ENCODE data around the gene CD44. TPM values are rescaled to one million over a fixed set of nuclear protein-coding genes. Genes with fewer than 3 reads are reported as not detected.

Gene CD44
- total RNA-seq, 1 donor from 2014 or later: 1,546 TPM

DNA sequence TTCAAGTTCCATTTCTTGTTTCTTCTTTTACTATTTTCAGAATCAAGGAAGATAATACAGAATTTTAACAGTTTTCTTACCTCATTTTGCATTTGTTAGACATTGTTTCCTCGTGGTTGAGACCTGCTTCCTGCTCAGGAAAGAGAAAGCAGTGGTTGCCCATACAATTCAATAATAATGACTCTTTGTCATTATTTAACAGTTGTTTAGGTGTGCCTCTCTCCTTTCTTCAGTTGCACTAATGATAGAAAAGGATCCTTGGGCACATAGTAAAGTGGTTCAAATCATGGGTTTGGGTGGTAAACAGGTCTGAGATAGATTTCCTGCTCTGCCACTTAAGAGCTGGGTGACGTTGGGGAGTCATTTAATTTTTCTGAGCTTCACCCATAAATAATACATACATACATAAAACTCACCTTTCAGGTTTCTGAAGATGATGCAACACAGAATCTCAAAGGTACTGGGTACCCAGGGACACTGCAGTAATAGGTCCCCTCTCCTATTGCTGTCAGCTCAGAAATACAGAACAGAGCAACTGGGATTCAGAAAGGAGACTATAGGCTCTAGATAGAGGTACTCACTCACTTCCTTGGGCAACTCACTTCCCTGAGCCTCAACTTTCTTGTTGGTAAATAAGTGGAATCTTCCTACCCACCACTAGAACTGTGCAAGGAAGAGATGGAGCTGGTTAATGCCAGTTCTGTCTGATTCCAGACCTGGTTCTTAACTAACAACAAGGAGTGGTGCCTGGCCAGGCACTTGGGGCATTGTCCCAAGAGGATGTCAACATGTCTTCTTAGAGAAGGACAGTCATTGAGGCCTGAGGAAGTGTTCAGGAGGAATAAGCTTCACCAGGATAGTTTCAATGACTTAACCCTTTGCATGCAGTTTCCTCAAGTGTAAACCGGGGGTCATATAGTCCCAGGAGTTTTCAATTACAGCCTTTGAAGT is 34.9 kb downstream of the CD44 start:
- H3K27me3 Mint-ChIP-seq: no peaks in the 10 kb centered on the region
- H3K9me3 Mint-ChIP-seq: no peaks in the 10 kb centered on the region
- DNase-seq: no peak
- peak overlapping the region; percentile 75 for H3K4me3 Mint-ChIP-seq
- TF ChIP-seq, protein P1, sequence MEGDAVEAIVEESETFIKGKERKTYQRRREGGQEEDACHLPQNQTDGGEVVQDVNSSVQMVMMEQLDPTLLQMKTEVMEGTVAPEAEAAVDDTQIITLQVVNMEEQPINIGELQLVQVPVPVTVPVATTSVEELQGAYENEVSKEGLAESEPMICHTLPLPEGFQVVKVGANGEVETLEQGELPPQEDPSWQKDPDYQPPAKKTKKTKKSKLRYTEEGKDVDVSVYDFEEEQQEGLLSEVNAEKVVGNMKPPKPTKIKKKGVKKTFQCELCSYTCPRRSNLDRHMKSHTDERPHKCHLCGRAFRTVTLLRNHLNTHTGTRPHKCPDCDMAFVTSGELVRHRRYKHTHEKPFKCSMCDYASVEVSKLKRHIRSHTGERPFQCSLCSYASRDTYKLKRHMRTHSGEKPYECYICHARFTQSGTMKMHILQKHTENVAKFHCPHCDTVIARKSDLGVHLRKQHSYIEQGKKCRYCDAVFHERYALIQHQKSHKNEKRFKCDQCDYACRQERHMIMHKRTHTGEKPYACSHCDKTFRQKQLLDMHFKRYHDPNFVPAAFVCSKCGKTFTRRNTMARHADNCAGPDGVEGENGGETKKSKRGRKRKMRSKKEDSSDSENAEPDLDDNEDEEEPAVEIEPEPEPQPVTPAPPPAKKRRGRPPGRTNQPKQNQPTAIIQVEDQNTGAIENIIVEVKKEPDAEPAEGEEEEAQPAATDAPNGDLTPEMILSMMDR (IDR thresholded peaks at IDR 0.05): no peak
- ATAC-seq (ENCODE audit: low read depth): no peak
- intact Hi-C loops (cut with micrococcal nuclease): loop anchor here (1.0 kb wide), 1 partner anchor 8 kb away; no protein-coding TSS in a partner anchor
- ChIA-PET CTCF (interaction anchor here (1.0 to 1.8 kb wide), 4 partner anchors 30 to 176 kb away, joined by 3 to 8 read pairs (median 3); no protein-coding TSS in a partner anchor), POLR2A (interaction anchor here (0.5 to 2.3 kb wide), 11 partner anchors 9 to 173 kb away, joined by 3 to 9 read pairs (median 5); partner anchors contain the start of gene CD44)
- peak overlapping the region; percentile 92 for H3K27ac Mint-ChIP-seq
- peaks cover 91% of the 10 kb centered on the region for H3K4me1 Mint-ChIP-seq
- H3K36me3 Mint-ChIP-seq (ENCODE audit: low read depth): peaks cover 85% of the 10 kb centered on the region

GRCh38 chr11:35174666-35175065 is 35.7 kb downstream of the CD44 start:
- no peaks in the 10 kb centered on the region for H3K27me3 Mint-ChIP-seq
- intact Hi-C loops (cut with micrococcal nuclease): no loop called here
- H3K4me3 Mint-ChIP-seq: peak overlapping the region; percentile 75
- peaks cover 85% of the 10 kb centered on the region for H3K36me3 Mint-ChIP-seq (ENCODE audit: low read depth)
- H3K27ac Mint-ChIP-seq: peak overlapping the region; percentile 92
- ATAC-seq (ENCODE audit: low read depth) (no peak), DNase-seq (no peak)
- H3K9me3 Mint-ChIP-seq: no peaks in the 10 kb centered on the region
- TF ChIP-seq, protein P1 (IDR thresholded peaks at IDR 0.05): no peak
- peaks cover 91% of the 10 kb centered on the region for H3K4me1 Mint-ChIP-seq
- ChIA-PET CTCF (interaction anchor here (1.0 kb wide), 1 partner anchor 177 kb away, joined by 3 read pairs; no protein-coding TSS in a partner anchor), POLR2A (interaction anchor here (1.1 to 2.3 kb wide), 4 partner anchors 8 to 162 kb away, joined by 3 to 9 read pairs (median 6); no protein-coding TSS in a partner anchor)

- H3K27me3 Mint-ChIP-seq: no peaks in the 10 kb centered on the region
- ATAC-seq (ENCODE audit: low read depth): no peak
- H3K27ac Mint-ChIP-seq: no peak overlapping the region
- H3K36me3 Mint-ChIP-seq (ENCODE audit: low read depth): peaks cover 83% of the 10 kb centered on the region
- DNase-seq: no peak
- ChIA-PET CTCF (interaction anchor here (1.0 kb wide), 1 partner anchor 180 kb away, joined by 3 read pairs; no protein-coding TSS in a partner anchor), POLR2A (interaction anchor here (0.6 to 0.7 kb wide), 2 partner anchors 10 to 163 kb away, joined by 3 to 4 read pairs; no protein-coding TSS in a partner anchor)
- H3K4me1 Mint-ChIP-seq: peaks cover 87% of the 10 kb centered on the region
- intact Hi-C loops (cut with micrococcal nuclease): no loop called here
- no peak overlapping the region for H3K4me3 Mint-ChIP-seq
- no peaks in the 10 kb centered on the region for H3K9me3 Mint-ChIP-seq
- TF ChIP-seq, protein P1 (IDR thresholded peaks at IDR 0.05): no peak
These were observed 38.4 kb downstream of the CD44 start for GRCh38 chr11:35177370-35177769.

- no peaks in the 10 kb centered on the region for H3K27me3 Mint-ChIP-seq
- intact Hi-C loops (cut with micrococcal nuclease): no loop called here
- H3K36me3 Mint-ChIP-seq (ENCODE audit: low read depth): peaks cover 84% of the 10 kb centered on the region
- peaks cover 87% of the 10 kb centered on the region for H3K4me1 Mint-ChIP-seq
- CTCF ChIA-PET: interaction anchor here (1.2 kb wide), 1 partner anchor 59 kb away, joined by 4 read pairs; no protein-coding TSS in a partner anchor
- no peak for DNase-seq
- H3K4me3 Mint-ChIP-seq: no peak overlapping the region
- H3K27ac Mint-ChIP-seq: peak overlapping the region; percentile 27
- POLR2A ChIA-PET: interaction anchor here (0.6 to 1.1 kb wide), 5 partner anchors 16 to 164 kb away, joined by 3 to 4 read pairs (median 3); no protein-coding TSS in a partner anchor
- ATAC-seq (ENCODE audit: low read depth): no peak
- TF ChIP-seq, protein P1 (IDR thresholded peaks at IDR 0.05): no peak
- no peaks in the 10 kb centered on the region for H3K9me3 Mint-ChIP-seq
These were observed 39.3 kb downstream of the CD44 start for GRCh38 chr11:35178067-35178805.
